Measurements from ENCODE around the gene CLMN. TPM values are rescaled to one million over a fixed set of nuclear protein-coding genes. Genes with fewer than 3 reads are reported as not detected.

The CLMN gene
- total RNA-seq, 2 donors from 2014 or later = 24.6 to 39.3 TPM

GRCh38 chr14:95292660-95293425 is 26.9 kb downstream of the CLMN start:
- no peak overlapping the region for H3K4me3 ChIP-seq
- no peaks in the 10 kb centered on the region for H3K4me1 ChIP-seq (replicated peaks)
- WGBS = 83% methylated on average over 8 of the region's 8 CpGs
- intact Hi-C loops (cut with DNase I) = no loop called here
- no peak for DNase-seq (ENCODE audit: low spot score)
- no peaks in the 10 kb centered on the region for H3K36me3 ChIP-seq
- TF ChIP-seq CTCF (IDR thresholded peaks at IDR 0.05) = no peak
- TF ChIP-seq POLR2AphosphoS5 (IDR thresholded peaks at IDR 0.05) = no peak
- TF ChIP-seq POLR2A (IDR thresholded peaks at IDR 0.05) = no peak
- H3K27ac ChIP-seq = no peak overlapping the region
- no peaks in the 10 kb centered on the region for H3K27me3 ChIP-seq (replicated peaks; ENCODE audit: insufficient read depth)
- H3K9me3 ChIP-seq = no peaks in the 10 kb centered on the region

DNA sequence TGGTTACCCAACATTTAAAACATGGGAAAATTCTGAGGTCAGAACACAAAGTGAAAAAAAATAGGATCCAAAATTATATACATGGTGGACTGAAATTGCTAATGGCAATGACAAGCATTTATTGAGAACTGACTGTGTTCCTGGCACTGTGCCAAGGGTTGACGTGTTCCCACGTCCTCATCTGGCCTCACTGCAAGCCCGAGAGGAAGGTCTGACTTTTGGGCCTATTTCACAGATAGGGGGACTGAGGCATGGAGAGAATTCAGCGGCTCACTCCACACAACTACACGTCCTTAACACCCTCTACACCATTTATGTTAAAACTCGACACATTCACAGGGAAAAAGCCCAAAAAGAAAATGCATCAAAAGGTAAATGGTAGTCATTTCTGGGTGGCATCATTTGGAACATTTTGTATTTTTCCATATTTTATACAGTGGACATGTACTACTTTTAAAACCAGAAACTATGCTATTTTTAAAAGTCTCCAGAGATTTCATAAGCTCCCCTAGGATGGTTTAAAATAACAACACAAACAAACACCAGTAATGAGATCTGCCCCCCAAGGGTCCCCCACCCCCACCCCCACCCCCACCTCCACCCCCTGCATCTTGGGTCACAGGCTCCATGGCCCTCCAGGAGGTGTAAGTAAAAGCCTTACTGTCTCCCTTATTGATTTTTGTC is 27.7 kb downstream of the CLMN start:
- intact Hi-C loops (cut with DNase I) = no loop called here
- Histone ChIP-seq H3K27ac (no peak overlapping the region), H3K27me3 (replicated peaks; ENCODE audit: insufficient read depth) (no peaks in the 10 kb centered on the region), H3K36me3 (no peaks in the 10 kb centered on the region), H3K9me3 (no peaks in the 10 kb centered on the region), H3K4me1 (replicated peaks) (no peaks in the 10 kb centered on the region), H3K4me3 (no peak overlapping the region)
- TF ChIP-seq POLR2A (IDR thresholded peaks at IDR 0.05) (no peak), CTCF (IDR thresholded peaks at IDR 0.05) (no peak), POLR2AphosphoS5 (IDR thresholded peaks at IDR 0.05) (no peak)
- 55% methylated on average over 6 of the region's 6 CpGs for WGBS
- peak; percentile 39 for DNase-seq (ENCODE audit: low spot score)

- Histone ChIP-seq H3K27ac (peak overlapping the region; percentile 8 to 28), H3K4me1 (replicated peaks) (no peaks in the 10 kb centered on the region), H3K36me3 (no peaks in the 10 kb centered on the region), H3K9me3 (no peaks in the 10 kb centered on the region), H3K27me3 (replicated peaks; ENCODE audit: insufficient read depth) (no peaks in the 10 kb centered on the region), H3K4me3 (no peak overlapping the region)
- intact Hi-C loops (cut with DNase I) = no loop called here
- peak; percentile 63 for DNase-seq (ENCODE audit: low spot score)
- WGBS = 25% methylated on average over 11 of the region's 17 CpGs
- TF ChIP-seq POLR2AphosphoS5 (IDR thresholded peaks at IDR 0.05) (peak; percentile 57), POLR2A (IDR thresholded peaks at IDR 0.05) (no peak)
Observed at GRCh38 chr14:95290871-95291431, 28.8 kb downstream of the CLMN start.

- Histone ChIP-seq H3K4me3 (no peak overlapping the region), H3K9me3 (no peaks in the 10 kb centered on the region), H3K27me3 (replicated peaks; ENCODE audit: insufficient read depth) (no peaks in the 10 kb centered on the region), H3K4me1 (replicated peaks) (no peaks in the 10 kb centered on the region), H3K27ac (no peak overlapping the region), H3K36me3 (no peaks in the 10 kb centered on the region)
- 97% methylated on average over 5 of the region's 5 CpGs for WGBS
- intact Hi-C loops (cut with DNase I) = no loop called here
- TF ChIP-seq POLR2AphosphoS5 (IDR thresholded peaks at IDR 0.05) (no peak), CTCF (IDR thresholded peaks at IDR 0.05) (no peak), POLR2A (IDR thresholded peaks at IDR 0.05) (no peak)
- DNase-seq (ENCODE audit: low spot score) = no peak
Observed at GRCh38 chr14:95290021-95290420, 29.7 kb downstream of the CLMN start.

DNA sequence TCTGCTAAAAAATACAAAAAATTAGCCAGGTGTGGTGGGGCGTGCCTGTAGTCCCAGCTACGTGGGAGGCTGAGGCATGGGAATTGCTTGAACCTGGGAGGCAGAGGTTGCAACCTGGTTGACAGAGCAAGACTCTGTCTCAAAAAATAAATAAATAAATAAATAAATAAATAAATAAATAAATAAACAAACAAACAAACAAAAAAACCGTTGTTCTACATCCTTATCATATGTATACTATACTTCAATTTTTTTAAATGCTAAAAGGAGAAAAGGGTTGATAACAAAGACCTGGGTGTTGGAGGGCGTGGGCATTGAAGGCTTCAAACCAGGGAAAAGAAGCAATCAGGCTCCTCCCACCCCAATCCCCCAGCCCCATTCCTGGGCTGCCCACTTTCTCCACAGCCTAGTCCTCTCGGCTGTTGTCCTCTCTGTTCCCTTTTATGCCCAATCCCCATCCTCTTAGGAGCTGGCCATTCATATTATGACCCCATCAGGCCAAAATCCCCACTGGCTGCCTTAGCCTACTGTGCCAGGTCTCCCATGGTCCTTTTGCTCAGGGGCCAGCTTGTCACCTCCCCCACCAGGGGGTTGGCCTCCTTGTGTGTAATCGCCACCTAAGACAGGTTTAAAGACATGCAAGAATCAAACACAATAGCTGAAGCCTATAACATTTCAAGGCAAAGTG is 30.2 kb downstream of the CLMN start:
- 91% methylated on average over 6 of the region's 6 CpGs for WGBS
- Histone ChIP-seq H3K4me1 (replicated peaks) (no peaks in the 10 kb centered on the region), H3K27me3 (replicated peaks; ENCODE audit: insufficient read depth) (no peaks in the 10 kb centered on the region), H3K9me3 (no peaks in the 10 kb centered on the region), H3K4me3 (no peak overlapping the region), H3K27ac (no peak overlapping the region), H3K36me3 (no peaks in the 10 kb centered on the region)
- intact Hi-C loops (cut with DNase I) = no loop called here
- no peak for DNase-seq (ENCODE audit: low spot score)
- TF ChIP-seq POLR2A (IDR thresholded peaks at IDR 0.05) = no peak
- TF ChIP-seq POLR2AphosphoS5 (IDR thresholded peaks at IDR 0.05) = no peak
- TF ChIP-seq CTCF (IDR thresholded peaks at IDR 0.05) = no peak

All from prostate gland (tissue), 2 donors.